Stimulated activated naive CD4-positive, alpha-beta T cell treated with Interleukin-2 at 50 U/mL for 16 hours (primary cell): Measurements from ENCODE around the gene KRT73.

ENCODE experiments used
- DNase-seq: peaks from one replicate; lab custom pipeline; 2025; lab: John Stamatoyannopoulos, UW

KRT73 gene

GRCh38 chr12:52618866-52619265 is 507 bp upstream of the KRT73 start:
- no peak for DNase-seq

- no peak for DNase-seq
Observed at GRCh38 chr12:52617403-52617785, 965 bp downstream of the KRT73 start.

- no peak for DNase-seq
Observed at GRCh38 chr12:52616680-52617402, 1.5 kb downstream of the KRT73 start.

DNA sequence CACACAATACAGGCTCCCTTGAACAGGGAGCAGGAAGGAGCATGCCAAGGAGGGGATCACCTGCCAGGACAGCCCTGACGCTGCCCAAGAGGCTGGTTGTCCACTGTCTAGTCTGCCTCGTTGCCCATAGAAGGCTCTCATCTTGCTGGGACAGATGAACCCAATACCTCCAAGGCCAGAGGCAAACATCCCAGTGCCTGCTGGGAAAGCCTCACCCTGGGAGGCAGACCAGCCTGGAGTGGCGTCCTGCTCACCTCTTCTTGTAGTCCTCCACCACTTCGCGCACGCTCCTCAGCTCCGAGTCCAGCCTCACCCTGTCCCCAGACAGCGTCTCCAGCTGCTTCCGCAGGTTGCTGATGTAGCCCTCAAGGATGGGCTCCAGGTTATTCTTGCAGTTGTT is 2.4 kb downstream of the KRT73 start:
- no peak for DNase-seq

DNA sequence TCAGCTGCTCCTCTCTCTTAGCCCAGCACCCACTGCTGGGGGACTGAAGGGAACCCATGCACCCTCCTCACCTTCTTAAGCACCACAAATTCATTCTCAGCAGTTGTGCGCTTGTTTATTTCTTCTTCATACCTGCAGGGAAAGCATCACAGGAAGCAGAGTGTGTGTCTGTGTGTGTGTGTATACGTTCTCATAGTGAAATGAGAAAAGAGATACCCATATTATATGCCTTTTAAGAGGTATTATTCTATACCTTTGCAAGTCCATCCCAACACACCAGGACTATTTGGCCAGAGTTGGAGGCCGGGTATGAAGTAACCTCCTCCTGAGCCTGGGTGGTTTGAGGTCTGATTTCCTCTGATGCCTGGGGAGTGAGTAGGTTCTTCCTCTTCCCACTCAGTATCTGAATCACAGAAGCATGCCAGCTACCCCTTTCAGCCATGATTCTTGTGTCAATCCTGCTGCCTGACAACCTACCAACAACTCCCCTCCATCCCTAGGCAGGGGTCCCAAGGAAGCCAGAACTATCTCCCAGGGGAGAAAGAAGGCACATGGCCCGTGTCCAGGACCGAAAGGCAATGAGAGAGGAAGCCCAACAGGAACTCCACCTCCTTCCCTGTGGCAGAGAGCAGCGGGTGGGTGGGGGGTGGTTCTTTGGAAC is 3.0 kb downstream of the KRT73 start:
- no peak for DNase-seq

GRCh38 chr12:52614381-52615207 is 3.8 kb downstream of the KRT73 start:
- no peak for DNase-seq

DNA sequence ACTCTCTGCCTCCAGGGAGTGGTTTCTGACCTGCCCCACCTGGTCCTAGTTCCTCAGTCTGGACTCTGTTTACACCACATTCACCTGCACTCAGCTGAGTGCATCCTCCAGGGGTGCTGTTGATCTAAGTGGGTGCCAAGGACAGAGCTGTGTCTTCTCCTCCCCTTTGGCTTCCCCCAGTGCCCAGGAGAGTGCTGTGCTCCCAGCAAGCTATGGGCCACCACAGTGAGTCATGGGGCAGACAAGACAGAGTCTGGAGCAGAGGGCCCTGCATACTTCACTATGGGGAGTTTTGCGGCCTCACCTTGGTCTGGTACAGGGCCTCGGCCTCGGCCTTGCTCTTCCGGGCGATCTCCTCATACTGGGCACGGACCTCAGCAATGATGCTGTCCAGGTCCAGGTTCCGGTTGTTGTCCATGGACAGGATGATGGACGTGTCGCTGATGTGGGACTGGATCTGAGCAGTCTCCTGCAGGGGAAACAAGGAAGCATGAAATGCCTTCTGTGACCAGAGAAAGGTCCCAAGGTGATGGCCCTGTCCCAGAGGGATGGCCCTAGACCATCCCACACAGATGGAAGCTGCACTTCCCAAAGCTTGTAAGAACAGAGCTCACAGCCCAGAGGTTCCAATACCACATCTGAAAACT is 4.9 kb downstream of the KRT73 start:
- no peak for DNase-seq

GRCh38 chr12:52612431-52613383 is 5.7 kb downstream of the KRT73 start:
- no peak for DNase-seq

DNA sequence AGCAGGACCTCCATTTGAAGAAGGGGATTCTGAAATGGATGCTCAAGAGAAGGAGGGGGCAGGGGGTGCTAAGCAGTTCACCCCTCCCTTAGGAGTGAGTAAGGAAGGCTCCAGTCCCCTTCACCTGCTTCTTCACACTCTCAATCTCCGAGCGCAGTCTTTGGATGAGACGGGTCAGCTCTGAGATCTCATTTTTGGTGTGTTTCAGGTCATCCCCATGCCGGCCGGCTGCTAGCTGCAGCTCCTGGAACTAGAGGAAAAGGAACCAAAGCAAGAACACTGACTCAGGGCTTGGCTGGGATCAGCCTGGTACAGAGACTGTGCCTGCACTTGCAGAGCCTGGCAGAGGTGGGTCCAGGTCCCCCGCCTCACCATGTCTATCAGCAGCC is 7.3 kb downstream of the KRT73 start:
- DNase-seq, result no peak

GRCh38 chr12:52608826-52609630 is 9.3 kb downstream of the KRT73 start:
- DNase-seq, result no peak

GRCh38 chr12:52608161-52608560 is 10.2 kb downstream of the KRT73 start:
- no peak for DNase-seq

DNA sequence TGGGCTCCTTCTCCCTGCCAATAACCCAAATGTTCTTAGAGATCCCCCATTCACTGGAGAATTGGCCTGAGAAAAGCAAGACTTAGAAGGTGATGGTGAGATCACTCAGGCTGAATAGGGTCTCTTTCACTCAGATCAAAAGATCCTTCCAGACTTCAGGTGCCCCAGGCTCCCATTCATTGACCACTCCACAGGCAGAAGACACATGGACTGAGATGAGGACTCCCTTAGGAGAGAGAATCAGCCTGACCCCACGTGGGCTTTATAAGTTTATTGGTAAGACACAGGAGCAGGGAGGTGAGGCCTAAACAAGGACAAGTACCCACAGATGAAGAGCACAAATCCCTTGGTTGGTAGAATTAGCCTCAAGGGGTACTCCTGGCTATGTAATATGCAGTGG is 11.0 kb downstream of the KRT73 start:
- no peak for DNase-seq

DNA sequence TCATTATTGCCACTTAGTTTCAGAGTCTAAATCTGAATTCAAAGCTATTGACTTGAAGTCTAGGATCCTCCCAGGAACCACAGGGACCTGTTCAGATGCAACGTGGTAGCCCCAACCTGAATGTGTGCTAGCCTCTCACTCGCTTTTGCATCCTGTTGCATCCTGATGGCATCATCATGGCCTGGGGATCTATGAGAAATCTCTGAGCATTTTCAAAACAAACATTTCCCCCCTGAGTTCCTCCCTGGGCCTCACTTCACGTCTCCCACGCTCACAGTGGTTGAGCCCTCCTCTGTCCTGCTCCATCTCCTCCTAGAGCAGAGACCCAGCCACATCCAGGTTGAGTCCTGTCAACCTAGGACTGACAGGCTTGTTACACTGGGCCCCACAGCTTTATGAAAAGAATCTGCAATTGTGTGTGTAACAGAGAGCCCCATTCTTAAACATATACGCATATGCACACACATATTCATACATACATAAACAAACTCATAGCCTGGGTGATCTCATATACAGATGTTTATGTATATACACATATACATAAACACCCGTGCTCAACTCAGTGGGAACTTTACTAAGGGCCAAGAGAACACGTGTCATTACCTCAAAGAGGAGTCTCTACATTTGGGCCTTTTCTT is 11.7 kb downstream of the KRT73 start:
- DNase-seq, result no peak

- no peak for DNase-seq
Observed at GRCh38 chr12:52606096-52606495, 12.3 kb downstream of the KRT73 start.

- no peak for DNase-seq
Observed at GRCh38 chr12:52605542-52605941, 12.8 kb downstream of the KRT73 start.

DNA sequence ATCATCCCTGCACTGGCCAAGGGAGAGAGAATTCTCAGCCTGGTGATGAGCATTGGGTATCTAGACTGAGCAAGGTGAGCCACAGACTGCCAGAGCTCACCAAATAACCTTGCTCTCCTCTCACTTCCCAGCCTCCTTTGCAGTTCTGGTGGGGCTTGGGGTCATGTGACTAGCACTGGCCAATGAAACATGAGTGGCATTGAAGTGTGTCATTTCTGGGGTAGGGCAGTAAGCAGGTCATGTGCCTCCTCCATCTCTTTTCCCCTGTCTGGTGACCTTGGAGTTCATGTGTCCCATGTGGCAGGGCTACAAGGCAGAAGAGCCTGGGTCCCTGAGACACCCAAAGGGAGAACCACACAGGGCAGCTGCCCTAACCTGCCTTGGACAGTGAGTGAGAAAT is 13.5 kb downstream of the KRT73 start:
- DNase-seq, result no peak

DNA sequence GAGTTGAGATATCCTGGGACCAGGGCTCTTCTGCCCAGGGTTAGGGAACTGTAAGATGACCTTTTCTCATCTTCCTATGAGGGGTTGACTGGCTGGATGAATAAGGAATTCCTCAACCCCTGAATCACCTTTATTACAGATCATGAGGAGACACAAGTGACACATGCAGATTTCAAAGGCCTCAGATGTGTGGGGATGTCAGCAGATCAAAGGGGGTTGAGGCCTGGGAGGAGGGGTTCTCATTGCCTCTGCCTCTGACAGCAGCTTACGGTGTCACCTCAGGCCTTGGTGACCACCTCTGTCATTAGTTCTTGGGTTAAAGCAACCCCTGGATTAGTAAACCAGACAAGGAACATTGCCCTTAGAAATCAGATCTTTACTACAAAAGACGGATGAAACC is 15.0 kb downstream of the KRT73 start:
- no peak for DNase-seq

- no peak for DNase-seq
Observed at GRCh38 chr12:52602552-52602951, 15.8 kb downstream of the KRT73 start.

- DNase-seq, result no peak
Observed at GRCh38 chr12:52601671-52602070, 16.7 kb downstream of the KRT73 start.

GRCh38 chr12:52600941-52601481 is 17.3 kb downstream of the KRT73 start, which contains the start of gene KRT72:
KRT72 (minus strand) TSS chr12:52601463; CDS start chr12:52601452, 11 bp downstream.
- no peak for DNase-seq
